GM23248 (cell line): ENCODE results near the gene MAP1S. TPM values are rescaled to one million over a fixed set of nuclear protein-coding genes. Genes with fewer than 3 reads are reported as not detected.

Source experiments
- DNase-seq: peaks from one replicate; pipeline ENCODE4 v3.0.0-alpha.2; 2015
- H2AFZ ChIP-seq: fragments of 200-600 bp; sonication (generic); 2 replicates; pipeline ENCODE4 v1.6.1; 2016; ENCODE audit warnings: antibody characterized with exemption
- H3F3A ChIP-seq: fragments of 200-600 bp; sonication (generic); 2 replicates; pipeline ENCODE4 v1.6.1; 2016; ENCODE audit warnings: mild to moderate bottlenecking, antibody characterized with exemption, mixed run types; ENCODE audit not compliant: insufficient read depth
- H3K27ac ChIP-seq: fragments of 200-600 bp; sonication (generic); 2 replicates; pipeline ENCODE4 v1.5.1; 2016; ENCODE audit warnings: mild to moderate bottlenecking
- H3K27me3 ChIP-seq: fragments of 200-600 bp; sonication (generic); replicated peaks from 2 replicates; pipeline ENCODE4 v1.6.1; 2016; ENCODE audit warnings: mild to moderate bottlenecking; ENCODE audit not compliant: insufficient read depth
- H3K36me3 ChIP-seq: fragments of 200-600 bp; sonication (generic); 2 replicates; pipeline ENCODE4 v1.6.1; 2016; ENCODE audit warnings: low read depth, mild to moderate bottlenecking
- H3K4me1 ChIP-seq: fragments of 200-600 bp; sonication (generic); 2 replicates; pipeline ENCODE4 v1.6.1; 2016; ENCODE audit warnings: mild to moderate bottlenecking; ENCODE audit not compliant: insufficient read depth
- H3K4me2 ChIP-seq: fragments of 200-600 bp; sonication (generic); one replicate; pipeline ENCODE4 v1.6.1; 2016; ENCODE audit warnings: mild to moderate bottlenecking; ENCODE audit not compliant: unreplicated experiment
- H3K4me3 ChIP-seq: fragments of 200-600 bp; sonication (generic); 2 replicates; pipeline ENCODE4 v1.5.1; 2016; ENCODE audit warnings: mild to moderate bottlenecking
- H3K79me2 ChIP-seq: fragments of 200-600 bp; sonication (generic); 2 replicates; pipeline ENCODE4 v1.6.1; 2016; ENCODE audit warnings: mild to moderate bottlenecking; ENCODE audit not compliant: insufficient read depth
- H3K9ac ChIP-seq: fragments of 200-600 bp; sonication (generic); 2 replicates; pipeline ENCODE4 v1.6.1; 2016; ENCODE audit warnings: mild to moderate bottlenecking
- H3K9me2 ChIP-seq: fragments of 200-600 bp; sonication (generic); 2 replicates; pipeline ENCODE4 v1.6.1; 2016; ENCODE audit warnings: mixed run types, mild to moderate bottlenecking, moderate library complexity; ENCODE audit not compliant: insufficient read depth
- H3K9me3 ChIP-seq: fragments of 200-600 bp; sonication (generic); one replicate; pipeline ENCODE4 v1.6.1; 2017; ENCODE audit warnings: low read depth
- H4K20me1 ChIP-seq: fragments of 200-600 bp; sonication (generic); 2 replicates; pipeline ENCODE4 v1.6.0; 2016; ENCODE audit not compliant: insufficient read depth
- EZH2 ChIP-seq: fragments of 200-600 bp; sonication (generic); IDR thresholded peaks from 2 replicates; pipeline ENCODE4 v1.6.1; 2018; ENCODE audit warnings: antibody characterized with exemption, mild to moderate bottlenecking; ENCODE audit not compliant: insufficient read depth, poor library complexity, severe bottlenecking
- EZH2phosphoT487 ChIP-seq: fragments of 200-600 bp; sonication (generic); IDR thresholded peaks from 2 replicates; pipeline ENCODE4 v1.6.1; 2018; ENCODE audit warnings: antibody characterized with exemption, moderate library complexity, mild to moderate bottlenecking, low read depth; ENCODE audit not compliant: insufficient read depth
- WGBS, 2 experiments: methylation state at CpG; one replicate each; pipeline ENCODE4 v1.1.6; 2015 to 2017; ENCODE audit warnings: low lambda C conversion rate in 2 of 2, low coverage in 1 of 2; ENCODE audit errors: missing lambda C conversion rate in 2 of 2; 5-methylcytosine and 5-hydroxymethylcytosine counted together
- in situ Hi-C: fragments of 300-500 bp; cut with MboI; formaldehyde crosslinking; loops from 2 replicates; pipeline ENCODE4 v1.15.0; 2020
- polyA plus RNA-seq: library from polyadenylated mRNA; unstranded; fragments of >200 nt; fragmentation: Nextera tagmentation; extraction: Ambion mirVana; gene quantifications from 2 replicates; pipeline ENCODE4 v1.2.1, GENCODE V29; 2016
- total RNA-seq: library from RNA; depleted of rRNA; stranded (reverse); fragments of >200 nt; shearing (Covaris generic); gene quantifications from 2 replicates; pipeline ENCODE4 v1.2.3, GENCODE V29; 2014

Gene MAP1S
- total and polyA plus RNA-seq, 2 experiments from 2014 or later: 37.1 to 44.8 TPM

GRCh38 chr19:17726136-17726741, 7.0 kb downstream of the MAP1S start:
- in situ Hi-C loops: no loop called here
- Histone ChIP-seq H3K4me1 (peaks cover 13% of the 10 kb centered on the region), H4K20me1 (no peaks in the 10 kb centered on the region; the same call in 1 of the 2 replicates), H3K4me2 (no peak overlapping the region), H3K9ac (no peak overlapping the region), H3K27ac (no peak overlapping the region), H2AFZ (no peak overlapping the region), H3K27me3 (no peaks in the 10 kb centered on the region), H3K4me3 (no peak overlapping the region), H3F3A (peaks cover 4% of the 10 kb centered on the region), H3K36me3 (peaks cover 8% of the 10 kb centered on the region; the same call in 1 of the 2 replicates), H3K9me3 (no peaks in the 10 kb centered on the region), H3K79me2 (peaks cover 92% of the 10 kb centered on the region), H3K9me2 (no peaks in the 10 kb centered on the region)
- WGBS, 2 experiments: 97 to 99% methylated on average over 40 to 59 of the region's 59 CpGs
- no peak for TF ChIP-seq EZH2phosphoT487
- no peak for TF ChIP-seq EZH2
- no peak for DNase-seq

GRCh38 chr19:17726964-17727773, 7.9 kb downstream of the MAP1S start:
- no peak overlapping the region for H3K9ac ChIP-seq
- H3K4me3 ChIP-seq: no peak overlapping the region
- no peaks in the 10 kb centered on the region for H3F3A ChIP-seq
- H3K27me3 ChIP-seq: no peaks in the 10 kb centered on the region
- H3K4me2 ChIP-seq: no peak overlapping the region
- no peak for DNase-seq
- H3K36me3 ChIP-seq: peaks cover 12% of the 10 kb centered on the region; the same call in 1 of the 2 replicates
- peaks cover 3% of the 10 kb centered on the region for H3K4me1 ChIP-seq
- peaks cover 95% of the 10 kb centered on the region for H3K79me2 ChIP-seq
- 84 to 87% methylated on average over 33 to 62 of the region's 62 CpGs for WGBS, 2 experiments
- no peak overlapping the region for H3K27ac ChIP-seq
- H3K9me2 ChIP-seq: no peaks in the 10 kb centered on the region
- H3K9me3 ChIP-seq: no peaks in the 10 kb centered on the region
- no peak overlapping the region for H2AFZ ChIP-seq
- peaks cover under 1% of the 10 kb centered on the region for H4K20me1 ChIP-seq
- no peak for TF ChIP-seq EZH2
- TF ChIP-seq EZH2phosphoT487: no peak
- in situ Hi-C loops: no loop called here

- WGBS, 2 experiments: 98 to 99% methylated on average over 15 to 19 of the region's 19 CpGs
- no peak overlapping the region for H3K9ac ChIP-seq
- in situ Hi-C loops: no loop called here
- no peak overlapping the region for H3K27ac ChIP-seq
- no peaks in the 10 kb centered on the region for H3K27me3 ChIP-seq
- DNase-seq: no peak
- no peaks in the 10 kb centered on the region for H3F3A ChIP-seq
- H3K79me2 ChIP-seq: peaks cover 95% of the 10 kb centered on the region
- TF ChIP-seq EZH2phosphoT487: no peak
- no peak for TF ChIP-seq EZH2
- no peaks in the 10 kb centered on the region for H3K4me1 ChIP-seq
- no peak overlapping the region for H2AFZ ChIP-seq
- H3K9me3 ChIP-seq: no peaks in the 10 kb centered on the region
- H3K9me2 ChIP-seq: no peaks in the 10 kb centered on the region
- no peak overlapping the region for H3K4me2 ChIP-seq
- H3K36me3 ChIP-seq: peaks cover 12% of the 10 kb centered on the region; the same call in 1 of the 2 replicates
- H4K20me1 ChIP-seq: peaks cover 6% of the 10 kb centered on the region
- no peak overlapping the region for H3K4me3 ChIP-seq
These were observed 8.6 kb downstream of the MAP1S start for GRCh38 chr19:17727843-17728242.

GRCh38 chr19:17733127-17733526, 13.8 kb downstream of the MAP1S start:
- H3K9ac ChIP-seq: no peak overlapping the region
- DNase-seq: no peak
- in situ Hi-C loops: no loop called here
- H3K4me1 ChIP-seq: no peaks in the 10 kb centered on the region
- H3K27ac ChIP-seq: no peak overlapping the region
- H3K4me3 ChIP-seq: no peak overlapping the region
- no peaks in the 10 kb centered on the region for H3K9me2 ChIP-seq
- peaks cover 61% of the 10 kb centered on the region for H3K79me2 ChIP-seq
- no peak overlapping the region for H3K4me2 ChIP-seq
- no peak for TF ChIP-seq EZH2
- no peaks in the 10 kb centered on the region for H3K9me3 ChIP-seq
- H3K27me3 ChIP-seq: no peaks in the 10 kb centered on the region
- 93 to 95% methylated on average over 15 to 17 of the region's 22 CpGs for WGBS, 2 experiments
- H2AFZ ChIP-seq: no peak overlapping the region
- H4K20me1 ChIP-seq: peaks cover 6% of the 10 kb centered on the region
- H3F3A ChIP-seq: no peaks in the 10 kb centered on the region
- peaks cover 24% of the 10 kb centered on the region; the same call in 1 of the 2 replicates for H3K36me3 ChIP-seq
